PC-9 (cell line): ENCODE measurements around the gene PDE6B. TPM values are rescaled to one million over a fixed set of nuclear protein-coding genes. Genes with fewer than 3 reads are reported as not detected.
"Not testable (repeated sequence)": the region's sequence is repeated elsewhere in the genome, so short reads cannot be mapped to it uniquely, and the experiment has no call there.

Source experiments
- BruUV-seq: library from RNA; stranded (reverse); fragments of 400-500 nt; replicated peaks from 2 replicates; lab custom pipeline; 2021; lab: Mats Ljungman, UMichigan
- CTCF ChIA-PET: fragments of 300-600 bp; sonication (Branson Sonifier 250); formaldehyde crosslinking; loops from one replicate; lab custom pipeline; 2022; ENCODE audit warnings: antibody characterized with exemption; lab: Charles Lee
- POLR2A ChIA-PET: fragments of 300-600 bp; sonication (Branson Sonifier 250); formaldehyde crosslinking; loops from one replicate; lab custom pipeline; 2022; ENCODE audit warnings: antibody characterized with exemption; ENCODE audit not compliant: unreplicated experiment; lab: Charles Lee
- DNase-seq, 2 experiments: peaks; one replicate each; pipeline versions ENCODE4 v3.0.0 to v3.0.0-alpha.2; 2015 to 2022; ENCODE audit warnings: mixed read lengths in 1 of 2
- H2AFZ ChIP-seq: fragments of 200-600 bp; sonication (generic); 2 replicates; pipeline ENCODE4 v1.8.1; 2017; ENCODE audit warnings: antibody characterized with exemption
- H3F3A ChIP-seq: fragments of 200-600 bp; sonication (generic); 2 replicates; pipeline ENCODE4 v1.8.1; 2017; ENCODE audit warnings: antibody characterized with exemption, mild to moderate bottlenecking, low read depth; ENCODE audit not compliant: insufficient read depth
- H3K27ac ChIP-seq: fragments of 200-600 bp; sonication (generic); 2 replicates; pipeline ENCODE4 v1.6.1; 2016; ENCODE audit warnings: mixed run types
- H3K27me3 ChIP-seq: fragments of 200-600 bp; sonication (generic); 2 replicates; pipeline ENCODE4 v1.6.1; 2016; ENCODE audit warnings: low read depth, mixed run types; ENCODE audit not compliant: insufficient read depth
- H3K36me3 ChIP-seq: fragments of 200-600 bp; sonication (generic); 2 replicates; pipeline ENCODE4 v1.6.1; 2016; ENCODE audit warnings: low read depth, mixed run types
- H3K4me1 ChIP-seq: fragments of 200-600 bp; sonication (generic); replicated peaks from 2 replicates; pipeline ENCODE4 v1.6.1; 2016; ENCODE audit warnings: mixed run types; ENCODE audit not compliant: insufficient read depth
- H3K4me2 ChIP-seq: fragments of 200-600 bp; sonication (generic); 2 replicates; pipeline ENCODE4 v1.6.1; 2017; ENCODE audit warnings: mixed run types
- H3K4me3 ChIP-seq: fragments of 200-600 bp; sonication (generic); 2 replicates; pipeline ENCODE4 v1.6.1; 2016; ENCODE audit warnings: mixed run types
- H3K79me2 ChIP-seq: fragments of 200-600 bp; sonication (generic); 2 replicates; pipeline ENCODE4 v1.6.1; 2017; ENCODE audit warnings: low read depth, mixed run types
- H3K9me2 ChIP-seq: fragments of 200-600 bp; sonication (generic); 2 replicates; pipeline ENCODE4 v1.8.1; 2017; ENCODE audit warnings: mild to moderate bottlenecking; ENCODE audit not compliant: insufficient read depth
- H3K9me3 ChIP-seq: fragments of 200-600 bp; sonication (generic); 2 replicates; pipeline ENCODE4 v1.8.1; 2016; ENCODE audit warnings: low read depth; ENCODE audit not compliant: insufficient read depth
- H4K20me1 ChIP-seq: fragments of 200-600 bp; sonication (generic); 2 replicates; pipeline ENCODE4 v1.8.1; 2017; ENCODE audit not compliant: insufficient read depth
- EZH2 ChIP-seq: fragments of 200-600 bp; sonication (generic); IDR thresholded peaks from 2 replicates; pipeline ENCODE4 v1.8.0; 2017; ENCODE audit warnings: antibody characterized with exemption, low read depth
- intact Hi-C: fragments of 100-400 bp; cut with micrococcal nuclease; formaldehyde crosslinking; loops from one replicate; pipeline ENCODE4 v1.10.0; 2022; ENCODE audit not compliant: unreplicated experiment
- total RNA-seq: library from RNA; stranded (reverse); gene quantifications from 2 replicates; pipeline ENCODE4 v1.2.3, GENCODE V29; 2021
- TF ChIP-seq, protein P1 (sequence below): fragments of 200-600 bp; sonication (generic); conservative IDR thresholded peaks from 2 replicates; pipeline ENCODE4 v1.6.1; 2017; ENCODE audit warnings: mixed run types, antibody characterized with exemption, mild to moderate bottlenecking, moderate library complexity

Gene PDE6B
- total RNA-seq, 1 experiment from 2014 or later: 5.9 TPM

DNA sequence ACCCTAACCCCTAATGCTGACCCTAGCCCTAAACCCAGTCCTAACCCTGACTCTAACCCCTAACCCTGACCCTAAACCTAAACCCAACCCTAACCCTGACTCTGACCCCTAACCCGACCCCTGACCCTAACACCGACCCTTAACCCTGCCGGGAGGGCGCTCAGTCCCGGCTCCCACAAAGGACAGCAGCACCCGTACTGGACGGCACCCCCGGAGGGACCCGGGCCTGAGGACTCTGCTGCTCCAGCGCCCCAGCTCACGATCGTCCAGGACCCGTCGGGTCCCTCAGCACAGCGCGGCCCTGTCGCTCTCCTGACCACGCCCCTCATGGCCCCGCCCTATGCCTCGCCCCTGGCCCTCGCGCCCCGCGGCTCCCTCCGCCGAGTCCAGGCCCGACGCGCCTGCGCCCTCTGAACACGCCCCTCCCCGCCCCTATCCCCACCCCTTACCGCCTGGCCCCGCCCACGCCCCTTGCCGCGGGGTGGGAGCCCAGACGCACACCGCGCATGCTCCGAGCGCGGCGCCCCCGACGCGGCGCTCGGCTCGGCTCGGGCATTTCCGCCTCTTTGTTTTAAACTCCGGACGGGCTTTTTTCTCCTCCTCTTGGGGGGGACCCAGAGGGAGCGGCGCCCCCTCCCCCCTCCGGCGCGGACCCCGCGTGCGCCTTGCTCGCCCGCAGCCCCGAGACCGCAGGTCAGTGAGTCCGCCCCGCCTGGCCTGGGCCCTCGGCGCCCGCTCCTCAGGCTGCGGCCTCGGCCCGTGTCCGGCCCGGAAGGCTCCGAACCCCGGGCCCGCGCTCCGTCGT is 80.1 kb downstream of the PDE6B start, which contains the start of gene PCGF3:
Gene PCGF3, plus strand, starts transcription at position 555 of the 805 bp plus-strand sequence. CDS start 27,849 bp downstream, outside the sequence.
- intact Hi-C loops: loop anchor here (2.0 kb wide), 1 partner anchor 19 kb away; no protein-coding TSS in a partner anchor
- Histone ChIP-seq H4K20me1 (peaks cover 12% of the 10 kb centered on the region), H3K4me2 (peak within 1 kb of the TSS; percentile 91), H3K27me3 (no peaks in the 10 kb centered on the region), H3K9me3 (no peaks in the 10 kb centered on the region), H3K27ac (peak within 1 kb of the TSS; percentile 45; the same call in 1 of the 2 replicates), H3K4me1 (0 out of 2 replicates have a peak, but pooled peaks cover 5% of the 10 kb centered on the region), H3K79me2 (peaks cover 40% of the 10 kb centered on the region), H2AFZ (peak within 1 kb of the TSS; percentile 75), H3F3A (peaks cover 4% of the 10 kb centered on the region; the same call in 1 of the 2 replicates), H3K36me3 (no peaks in the 10 kb centered on the region), H3K9me2 (no peaks in the 10 kb centered on the region), H3K4me3 (peak within 1 kb of the TSS; percentile 95)
- POLR2A ChIA-PET: interaction anchor here (0.5 to 0.7 kb wide), 3 partner anchors 10 to 995 kb away, joined by 4 to 8 read pairs (median 7); no protein-coding TSS in a partner anchor
- CTCF ChIA-PET: no interaction called here
- BruUV-seq: TSS peak; percentile 60
- DNase-seq: peak; percentile 81 to 97
- TF ChIP-seq, protein P1, sequence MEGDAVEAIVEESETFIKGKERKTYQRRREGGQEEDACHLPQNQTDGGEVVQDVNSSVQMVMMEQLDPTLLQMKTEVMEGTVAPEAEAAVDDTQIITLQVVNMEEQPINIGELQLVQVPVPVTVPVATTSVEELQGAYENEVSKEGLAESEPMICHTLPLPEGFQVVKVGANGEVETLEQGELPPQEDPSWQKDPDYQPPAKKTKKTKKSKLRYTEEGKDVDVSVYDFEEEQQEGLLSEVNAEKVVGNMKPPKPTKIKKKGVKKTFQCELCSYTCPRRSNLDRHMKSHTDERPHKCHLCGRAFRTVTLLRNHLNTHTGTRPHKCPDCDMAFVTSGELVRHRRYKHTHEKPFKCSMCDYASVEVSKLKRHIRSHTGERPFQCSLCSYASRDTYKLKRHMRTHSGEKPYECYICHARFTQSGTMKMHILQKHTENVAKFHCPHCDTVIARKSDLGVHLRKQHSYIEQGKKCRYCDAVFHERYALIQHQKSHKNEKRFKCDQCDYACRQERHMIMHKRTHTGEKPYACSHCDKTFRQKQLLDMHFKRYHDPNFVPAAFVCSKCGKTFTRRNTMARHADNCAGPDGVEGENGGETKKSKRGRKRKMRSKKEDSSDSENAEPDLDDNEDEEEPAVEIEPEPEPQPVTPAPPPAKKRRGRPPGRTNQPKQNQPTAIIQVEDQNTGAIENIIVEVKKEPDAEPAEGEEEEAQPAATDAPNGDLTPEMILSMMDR: no peak
- TF ChIP-seq EZH2: no peak

- CTCF ChIA-PET, H3K4me1 ChIP-seq, intact Hi-C loops, H3K9me3 ChIP-seq, H3K9me2 ChIP-seq, H3F3A ChIP-seq, H3K36me3 ChIP-seq, DNase-seq, BruUV-seq, H3K27me3 ChIP-seq: not testable (repeated sequence)
- Histone ChIP-seq H3K4me2 (peak overlapping the region; percentile 91), H3K4me3 (peak overlapping the region; percentile 95), H3K27ac (peak overlapping the region; percentile 45; the same call in 1 of the 2 replicates), H2AFZ (peak overlapping the region; percentile 75), H3K79me2 (peaks cover 44% of the 10 kb centered on the region), H4K20me1 (peaks cover 18% of the 10 kb centered on the region)
- POLR2A ChIA-PET: interaction anchor here (0.7 kb wide), 2 partner anchors 34 to 995 kb away, joined by 4 to 7 read pairs; no protein-coding TSS in a partner anchor
Observed at GRCh38 chr4:706083-706633, 80.8 kb downstream of the PDE6B start.

DNA sequence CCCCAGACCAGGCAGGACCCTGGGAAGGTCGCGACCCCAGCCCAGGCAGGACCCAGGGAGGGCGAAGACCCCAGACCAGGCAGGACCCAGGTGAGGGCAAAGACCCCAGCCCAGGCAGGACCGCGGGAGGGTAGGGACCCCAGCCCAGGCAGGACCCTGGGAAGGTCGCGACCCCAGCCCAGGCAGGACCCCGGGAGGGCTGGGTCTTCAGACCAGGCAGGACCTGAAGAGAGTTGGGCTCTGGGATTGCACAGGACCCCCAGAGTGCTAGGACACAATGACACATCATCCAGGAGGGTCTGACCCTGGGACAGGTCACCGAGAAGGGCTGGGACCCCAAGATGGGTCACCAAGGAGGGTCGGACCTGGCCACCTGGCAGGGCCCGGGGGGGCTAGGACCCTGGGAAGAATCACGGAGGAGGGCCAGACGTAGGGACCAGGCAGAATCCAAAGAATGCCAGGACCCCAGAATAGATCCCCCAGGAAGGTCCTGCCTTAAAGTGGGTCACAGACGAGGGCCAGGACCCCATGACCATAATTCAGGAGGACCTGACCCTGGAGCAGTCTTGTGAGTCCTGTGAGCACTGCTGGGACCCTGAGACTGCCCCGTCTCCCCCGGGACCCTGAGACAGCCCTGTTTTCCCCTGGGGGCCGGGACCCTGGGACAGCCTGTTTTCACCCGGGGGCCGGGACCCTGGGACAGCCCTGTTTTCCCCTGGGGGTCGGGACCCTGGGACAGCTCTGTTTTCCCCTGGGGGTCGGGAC is 81.6 kb downstream of the PDE6B start:
- H4K20me1 ChIP-seq: peaks cover 22% of the 10 kb centered on the region
- peaks cover 49% of the 10 kb centered on the region for H3K79me2 ChIP-seq
- H3K9me3 ChIP-seq: no peaks in the 10 kb centered on the region
- TF ChIP-seq, protein P1: no peak
- no peak for TF ChIP-seq EZH2
- no peak overlapping the region for H3K27ac ChIP-seq
- peaks cover 5% of the 10 kb centered on the region for H3F3A ChIP-seq
- no peaks in the 10 kb centered on the region for H3K36me3 ChIP-seq
- peak overlapping the region; percentile 91 for H3K4me2 ChIP-seq
- intact Hi-C loops: no loop called here
- POLR2A ChIA-PET: no interaction called here
- H3K9me2 ChIP-seq: no peaks in the 10 kb centered on the region
- 0 out of 2 replicates have a peak, but pooled peaks cover 5% of the 10 kb centered on the region for H3K4me1 ChIP-seq
- no peak overlapping the region for H2AFZ ChIP-seq
- no peaks in the 10 kb centered on the region for H3K27me3 ChIP-seq
- CTCF ChIA-PET: interaction anchor here (0.6 to 0.7 kb wide), 2 partner anchors 10 to 76 kb away, joined by 3 to 6 read pairs; no protein-coding TSS in a partner anchor
- BruUV-seq: no TSS peak
- H3K4me3 ChIP-seq: peak overlapping the region; percentile 95
- no peak for DNase-seq
